HEK293T (cell line): ENCODE results near the gene HSPD1.

ENCODE experiments used
- CTCF ChIA-PET: fragments of 350-600 bp; formaldehyde crosslinking; extraction: SDS; loops from one replicate; lab custom pipeline; 2021; ENCODE audit warnings: antibody characterized with exemption, inconsistent platforms; lab: Yijun Ruan, JAX
- POLR2A ChIA-PET: fragments of 350-600 bp; formaldehyde crosslinking; extraction: SDS; loops from one replicate; lab custom pipeline; 2020; ENCODE audit warnings: antibody characterized with exemption, inconsistent platforms; lab: Yijun Ruan, JAX
- DNase-seq: peaks from one replicate; pipeline ENCODE4 v3.0.0; 2012; ENCODE audit warnings: mixed read lengths; ENCODE audit errors: extremely low spot score
- ARNT ChIP-seq: fragments of 450-650 bp; IDR thresholded peaks from 2 replicates; pipeline ENCODE4 v1.6.1; 2017; ENCODE audit warnings: mild to moderate bottlenecking
- BHLHE40 ChIP-seq: fragments of 450-650 bp; IDR thresholded peaks from 2 replicates; pipeline ENCODE4 v1.6.1; 2016; ENCODE audit warnings: mild to moderate bottlenecking, moderate library complexity, borderline replicate concordance
- CTBP1 ChIP-seq: fragments of 450-650 bp; IDR thresholded peaks from 2 replicates; pipeline ENCODE4 v1.6.1; 2016; ENCODE audit warnings: borderline replicate concordance
- ELF4 ChIP-seq: fragments of 450-650 bp; IDR thresholded peaks from 2 replicates; pipeline ENCODE4 v1.6.1; 2017; ENCODE audit warnings: antibody characterized with exemption
- FOXA1 ChIP-seq: fragments of 450-650 bp; IDR thresholded peaks from 2 replicates; pipeline ENCODE4 v1.6.1; 2016; ENCODE audit warnings: mild to moderate bottlenecking
- FOXK2 ChIP-seq: fragments of 450-650 bp; IDR thresholded peaks from 2 replicates; pipeline ENCODE4 v1.6.1; 2016; ENCODE audit warnings: mild to moderate bottlenecking
- FOXM1 ChIP-seq: fragments of 450-650 bp; IDR thresholded peaks from 2 replicates; pipeline ENCODE4 v1.6.1; 2017; ENCODE audit warnings: mild to moderate bottlenecking, borderline replicate concordance
- HDGF ChIP-seq: fragments of 450-650 bp; IDR thresholded peaks from 2 replicates; pipeline ENCODE4 v1.6.1; 2017; ENCODE audit warnings: antibody characterized with exemption, borderline replicate concordance
- L3MBTL2 ChIP-seq: fragments of 450-650 bp; conservative IDR thresholded peaks from 2 replicates; pipeline ENCODE4 v1.6.1; 2016; ENCODE audit warnings: mild to moderate bottlenecking
- LEF1 ChIP-seq: fragments of 450-650 bp; IDR thresholded peaks from 2 replicates; pipeline ENCODE4 v1.6.1; 2017; ENCODE audit warnings: mild to moderate bottlenecking, borderline replicate concordance
- NFRKB ChIP-seq: fragments of 450-650 bp; IDR thresholded peaks from 2 replicates; pipeline ENCODE4 v1.6.1; 2016; ENCODE audit warnings: mild to moderate bottlenecking, moderate library complexity
- SP1 ChIP-seq: fragments of 450-650 bp; IDR thresholded peaks from 2 replicates; pipeline ENCODE4 v1.6.1; 2017
- SUZ12 ChIP-seq: fragments of 450-650 bp; IDR thresholded peaks from 2 replicates; pipeline ENCODE4 v1.6.1; 2016; ENCODE audit warnings: mild to moderate bottlenecking
- TARDBP ChIP-seq: fragments of 450-650 bp; IDR thresholded peaks from 2 replicates; pipeline ENCODE4 v1.6.1; 2016
- ZNF384 ChIP-seq: fragments of 450-650 bp; IDR thresholded peaks from 2 replicates; pipeline ENCODE4 v1.6.1; 2016
- TF ChIP-seq, protein P1 (sequence below): fragments of 450-650 bp; IDR thresholded peaks from 2 replicates; pipeline ENCODE4 v1.6.1; 2016

HSPD1 gene

DNA sequence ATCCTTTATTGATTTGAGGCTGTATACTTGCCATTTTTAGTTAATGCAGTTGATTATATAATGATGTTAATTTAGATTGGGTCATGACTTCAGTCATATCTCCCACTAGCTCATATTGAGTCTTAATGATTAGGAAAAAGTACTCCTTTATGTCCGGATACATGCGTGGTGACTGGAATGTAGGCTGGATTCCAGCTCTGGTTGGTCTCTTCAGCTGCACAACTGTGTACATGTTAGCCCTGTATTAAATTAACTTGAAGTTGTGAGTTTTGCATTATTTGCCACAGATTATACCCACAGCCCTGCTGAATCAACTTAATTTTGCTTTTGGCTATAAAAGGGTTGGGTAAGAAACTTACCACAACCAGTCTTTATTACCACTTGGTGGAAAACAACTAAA, 38.8 kb upstream of the HSPD1 start:
- no peak for DNase-seq
- TF ChIP-seq BHLHE40, result no peak
- TF ChIP-seq ZNF384, result no peak
- POLR2A ChIA-PET, result no interaction called here
- CTCF ChIA-PET, result no interaction called here

DNA sequence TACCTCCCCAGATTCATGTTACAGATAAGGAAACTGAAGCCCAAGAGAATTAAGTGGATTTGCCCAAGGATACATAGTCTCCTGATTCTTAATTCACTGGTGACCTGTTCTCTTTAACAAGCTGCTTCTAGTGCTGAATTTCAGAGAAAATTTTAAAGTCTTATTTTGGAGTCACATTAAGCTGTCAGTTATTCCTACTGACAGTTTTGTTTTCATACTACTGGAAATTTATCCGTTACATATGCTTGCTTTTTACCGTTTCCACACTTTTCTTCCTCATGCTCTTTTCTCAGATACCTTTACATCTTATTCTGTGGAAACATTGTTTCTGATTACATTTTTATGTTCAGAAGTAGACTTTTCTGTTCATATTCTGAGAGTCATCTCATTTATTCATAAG, 17.5 kb upstream of the HSPD1 start:
- TF ChIP-seq NFRKB, result no peak
- TF ChIP-seq, protein P1, sequence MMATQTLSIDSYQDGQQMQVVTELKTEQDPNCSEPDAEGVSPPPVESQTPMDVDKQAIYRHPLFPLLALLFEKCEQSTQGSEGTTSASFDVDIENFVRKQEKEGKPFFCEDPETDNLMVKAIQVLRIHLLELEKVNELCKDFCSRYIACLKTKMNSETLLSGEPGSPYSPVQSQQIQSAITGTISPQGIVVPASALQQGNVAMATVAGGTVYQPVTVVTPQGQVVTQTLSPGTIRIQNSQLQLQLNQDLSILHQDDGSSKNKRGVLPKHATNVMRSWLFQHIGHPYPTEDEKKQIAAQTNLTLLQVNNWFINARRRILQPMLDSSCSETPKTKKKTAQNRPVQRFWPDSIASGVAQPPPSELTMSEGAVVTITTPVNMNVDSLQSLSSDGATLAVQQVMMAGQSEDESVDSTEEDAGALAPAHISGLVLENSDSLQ, result peak; percentile 87
- CTCF ChIA-PET, result interaction anchor here (0.6 kb wide), 1 partner anchor 13 kb away, joined by 4 read pairs; no protein-coding TSS in a partner anchor
- POLR2A ChIA-PET, result interaction anchor here (2.6 to 6.2 kb wide), 3 partner anchors 12 to 188 kb away, joined by 12 to 52 read pairs (median 17); partner anchors contain the start of genes HSPD1, HSPE1 and MARS2
- no peak for DNase-seq

DNA sequence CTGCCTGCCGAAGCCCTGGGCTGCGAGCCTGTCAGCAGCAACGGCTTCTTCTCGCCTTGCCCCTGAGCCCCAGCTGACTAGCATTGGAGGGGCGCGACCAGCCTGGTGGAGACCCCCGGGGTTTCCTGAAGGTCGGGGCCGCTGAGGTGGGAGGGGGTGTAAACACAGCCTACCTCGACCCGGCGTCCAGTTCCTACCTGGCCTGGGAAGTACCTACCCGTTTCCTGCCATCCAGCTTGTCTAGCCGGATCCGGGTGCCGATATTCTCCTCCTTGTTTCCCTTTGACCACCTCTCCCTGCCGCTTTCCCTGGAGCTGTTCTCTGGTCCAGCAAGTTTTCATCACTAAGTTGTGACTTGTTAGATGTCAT, 16.7 kb upstream of the HSPD1 start:
- peak; percentile 40 for DNase-seq
- POLR2A ChIA-PET, result interaction anchor here (0.8 to 6.2 kb wide), 10 partner anchors 11 to 189 kb away, joined by 3 to 52 read pairs (median 6); partner anchors contain the start of genes COQ10B, HSPD1, HSPE1 and MARS2
- TF ChIP-seq SP1 (no peak), ELF4 (no peak), BHLHE40 (no peak), HDGF (no peak), CTBP1 (no peak), FOXA1 (no peak), FOXM1 (no peak), FOXK2 (no peak), LEF1 (no peak), ARNT (no peak), L3MBTL2 (no peak), SUZ12 (no peak), TARDBP (no peak), NFRKB (no peak), ZNF384 (no peak)
- TF ChIP-seq, protein P1, result no peak
- CTCF ChIA-PET, result no interaction called here

DNA sequence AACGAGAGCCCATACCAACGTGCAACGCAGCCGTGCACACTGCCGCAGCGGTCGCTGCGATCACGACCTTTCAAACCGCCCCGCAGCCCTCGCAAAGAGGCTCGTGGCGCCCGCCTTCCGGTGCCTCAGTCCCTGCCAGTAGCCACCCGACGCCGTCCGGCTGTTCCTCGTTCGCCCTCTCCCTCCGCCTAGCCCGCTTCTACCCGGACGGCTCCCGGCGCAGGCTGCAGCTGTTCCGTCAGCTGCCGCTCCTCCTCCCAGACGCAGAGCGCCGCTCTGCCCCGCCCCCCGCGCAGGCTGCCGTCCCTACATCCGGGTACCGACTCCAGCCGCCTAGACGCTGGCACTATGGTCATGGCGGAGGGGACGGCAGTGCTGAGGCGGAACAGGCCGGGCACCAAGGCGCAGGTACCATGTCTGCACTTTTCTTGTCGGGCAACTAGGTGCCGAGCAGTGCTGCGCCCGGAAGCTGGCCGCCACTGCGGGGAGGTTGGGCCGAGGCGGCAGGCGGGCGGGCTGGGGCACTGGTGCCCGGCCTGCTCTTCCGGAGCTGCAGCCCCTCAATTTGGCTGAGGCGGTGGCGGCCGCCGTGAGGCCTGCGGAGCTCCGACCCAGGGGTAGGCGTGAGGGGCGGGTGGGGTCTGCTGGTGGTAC, 16.2 kb upstream of the HSPD1 start, which contains the start of gene MOB4:
MOB4 (plus strand) TSS at position 328 of the 654 bp plus-strand sequence; CDS start at position 349, 21 bp downstream.
- peak; percentile 93 for DNase-seq
- POLR2A ChIA-PET, result interaction anchor here (0.5 to 6.2 kb wide), 13 partner anchors 9 to 190 kb away, joined by 3 to 52 read pairs (median 4); partner anchors contain the start of genes COQ10B, HSPD1, HSPE1 and MARS2
- CTCF ChIA-PET, result no interaction called here
- TF ChIP-seq HDGF (no peak), FOXM1 (no peak), SUZ12 (no peak), TARDBP (no peak), FOXA1 (no peak), BHLHE40 (no peak), ARNT (no peak; the same call in 1 of the 2 replicates), CTBP1 (peak; percentile 41; the same call in 1 of the 2 replicates), ELF4 (peak; percentile 67; the same call in 1 of the 2 replicates), FOXK2 (no peak), LEF1 (no peak), L3MBTL2 (peak; percentile 93), SP1 (no peak)
- TF ChIP-seq, protein P1, result peak; percentile 37

DNA sequence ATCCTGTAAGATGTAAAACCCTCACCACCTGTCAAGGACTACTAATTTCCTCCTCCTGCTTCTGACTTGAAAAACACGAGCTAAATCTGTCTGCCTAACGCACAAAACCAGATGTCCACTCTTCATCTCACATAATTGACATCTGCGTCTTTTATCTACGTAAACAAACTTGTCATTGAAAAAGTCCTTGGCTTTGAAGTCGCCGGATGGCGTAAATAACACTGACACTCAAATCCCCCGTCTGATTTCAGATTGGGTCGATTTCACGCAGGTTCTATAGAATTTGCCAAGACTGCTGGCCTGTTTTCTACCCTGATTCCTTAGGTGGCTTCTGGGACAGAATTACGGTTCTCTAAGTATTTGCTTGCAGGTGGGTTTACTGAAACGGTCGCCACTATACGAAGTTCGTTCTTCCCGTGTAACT, 15.7 kb upstream of the HSPD1 start:
- no peak for TF ChIP-seq ZNF384
- no peak for TF ChIP-seq L3MBTL2
- no peak for TF ChIP-seq FOXM1
- no peak for TF ChIP-seq ARNT
- no peak for TF ChIP-seq BHLHE40
- no peak for TF ChIP-seq HDGF
- TF ChIP-seq, protein P1, result no peak; the same call in 1 of the 2 replicates
- TF ChIP-seq LEF1, result no peak
- no peak for TF ChIP-seq SP1
- DNase-seq, result no peak
- POLR2A ChIA-PET, result interaction anchor here (0.5 to 6.2 kb wide), 11 partner anchors 8 to 190 kb away, joined by 3 to 52 read pairs (median 5); partner anchors contain the start of genes COQ10B, HSPD1, HSPE1 and MARS2
- CTCF ChIA-PET, result no interaction called here

DNA sequence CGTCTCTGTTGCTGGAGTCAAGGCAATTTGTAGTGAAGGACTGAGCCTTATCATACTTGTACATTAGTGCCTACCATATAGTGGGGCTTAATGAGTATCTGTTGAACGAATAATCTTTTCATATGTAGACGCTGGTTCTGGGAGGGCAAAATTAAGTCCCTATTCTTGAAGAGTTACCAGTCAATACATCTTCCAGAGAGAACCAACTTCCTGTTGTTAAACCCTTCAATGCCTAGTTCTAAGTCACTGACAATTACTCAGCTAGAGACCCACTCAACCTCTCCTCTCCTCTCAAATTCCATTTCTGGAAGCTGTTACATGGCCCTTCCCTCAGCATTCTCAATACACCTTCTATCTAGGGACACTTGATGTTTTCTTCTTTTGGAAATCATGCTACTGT, 15.1 kb upstream of the HSPD1 start:
- ChIA-PET POLR2A (interaction anchor here (1.1 to 6.2 kb wide), 5 partner anchors 9 to 191 kb away, joined by 3 to 52 read pairs (median 12); partner anchors contain the start of genes HSPD1, HSPE1 and MARS2), CTCF (no interaction called here)
- no peak for TF ChIP-seq ELF4
- no peak for TF ChIP-seq ARNT
- TF ChIP-seq L3MBTL2, result no peak
- no peak for TF ChIP-seq HDGF
- TF ChIP-seq, protein P1, result no peak
- TF ChIP-seq NFRKB, result no peak
- no peak for TF ChIP-seq FOXM1
- no peak for TF ChIP-seq FOXK2
- TF ChIP-seq ZNF384, result no peak
- TF ChIP-seq SUZ12, result no peak
- no peak for TF ChIP-seq TARDBP
- TF ChIP-seq LEF1, result no peak
- TF ChIP-seq CTBP1, result no peak
- TF ChIP-seq FOXA1, result no peak
- TF ChIP-seq SP1, result no peak
- TF ChIP-seq BHLHE40, result no peak
- DNase-seq, result no peak
